ENCODE measurements around the gene AGFG2. TPM values are rescaled to one million over a fixed set of nuclear protein-coding genes. Genes with fewer than 3 reads are reported as not detected.

The AGFG2 gene
- total RNA-seq, 1 donor: 9.4 TPM

- no peaks in the 10 kb centered on the region for H3K27me3 ChIP-seq (ENCODE audit: insufficient read depth, low read length)
- H3K4me1 ChIP-seq (ENCODE audit: insufficient read depth, low read length): peaks cover 31% of the 10 kb centered on the region
- H2AFZ ChIP-seq (ENCODE audit: low read length): peak within 1 kb of the TSS; percentile 97
- peak within 1 kb of the TSS; percentile 100 for H3K4me2 ChIP-seq (ENCODE audit: insufficient read depth, low read length)
- H3K4me3 ChIP-seq (ENCODE audit: insufficient read depth, low read length): peak within 1 kb of the TSS; percentile 91
- no peaks in the 10 kb centered on the region for H3K9me3 ChIP-seq (ENCODE audit: low read depth, low read length)
- peak within 1 kb of the TSS; percentile 77 for H3K27ac ChIP-seq (ENCODE audit: low read depth, low read length)
- H4K20me1 ChIP-seq (ENCODE audit: insufficient read depth, low read length): peaks cover 35% of the 10 kb centered on the region
- H3K36me3 ChIP-seq (ENCODE audit: insufficient read depth, low read length): peaks cover 20% of the 10 kb centered on the region
- peak; percentile 100 for DNase-seq (ENCODE audit: insufficient read length, low spot score, missing footprints)
- H3K79me2 ChIP-seq (ENCODE audit: insufficient read depth, low read length): peaks cover 44% of the 10 kb centered on the region
- no peak for TF ChIP-seq CTCF (IDR thresholded peaks at IDR 0.05; ENCODE audit: extremely low read depth, low read depth, low read length)
Observed at GRCh38 chr7:100585511-100586265, 46.7 kb downstream of the AGFG2 start, which contains the start of gene LRCH4. Gene LRCH4 (minus strand): TSS chr7:100586129. CDS start chr7:100586100, 29 bp downstream.

- peak; percentile 100 for DNase-seq (ENCODE audit: insufficient read length, low spot score, missing footprints)
- Histone ChIP-seq H3K27me3 (ENCODE audit: insufficient read depth, low read length) (no peaks in the 10 kb centered on the region), H3K4me2 (ENCODE audit: insufficient read depth, low read length) (peak within 1 kb of the TSS; percentile 100), H3K36me3 (ENCODE audit: insufficient read depth, low read length) (peaks cover 13% of the 10 kb centered on the region), H2AFZ (ENCODE audit: low read length) (peak within 1 kb of the TSS; percentile 97), H3K4me3 (ENCODE audit: insufficient read depth, low read length) (peak within 1 kb of the TSS; percentile 91), H3K79me2 (ENCODE audit: insufficient read depth, low read length) (peaks cover 40% of the 10 kb centered on the region), H3K4me1 (ENCODE audit: insufficient read depth, low read length) (peaks cover 31% of the 10 kb centered on the region), H4K20me1 (ENCODE audit: insufficient read depth, low read length) (peaks cover 35% of the 10 kb centered on the region), H3K9me3 (ENCODE audit: low read depth, low read length) (no peaks in the 10 kb centered on the region), H3K27ac (ENCODE audit: low read depth, low read length) (peak within 1 kb of the TSS; percentile 77)
- no peak for TF ChIP-seq CTCF (IDR thresholded peaks at IDR 0.05; ENCODE audit: extremely low read depth, low read depth, low read length)
Observed at GRCh38 chr7:100586266-100587025, 47.4 kb downstream of the AGFG2 start, which contains the start of gene FBXO24. Gene FBXO24 (plus strand): TSS chr7:100586328. CDS start chr7:100586626, 298 bp downstream.

- H3K27ac ChIP-seq (ENCODE audit: low read depth, low read length): no peak overlapping the region
- no peak overlapping the region for H3K4me2 ChIP-seq (ENCODE audit: insufficient read depth, low read length)
- H3K36me3 ChIP-seq (ENCODE audit: insufficient read depth, low read length): no peaks in the 10 kb centered on the region
- H4K20me1 ChIP-seq (ENCODE audit: insufficient read depth, low read length): peaks cover 19% of the 10 kb centered on the region
- no peak overlapping the region for H2AFZ ChIP-seq (ENCODE audit: low read length)
- peak; percentile 88 for DNase-seq (ENCODE audit: insufficient read length, low spot score, missing footprints)
- no peak overlapping the region for H3K4me3 ChIP-seq (ENCODE audit: insufficient read depth, low read length)
- peak; percentile 36 for TF ChIP-seq CTCF (IDR thresholded peaks at IDR 0.05; ENCODE audit: extremely low read depth, low read depth, low read length)
- H3K9me3 ChIP-seq (ENCODE audit: low read depth, low read length): no peaks in the 10 kb centered on the region
- H3K79me2 ChIP-seq (ENCODE audit: insufficient read depth, low read length): peaks cover 22% of the 10 kb centered on the region
- H3K4me1 ChIP-seq (ENCODE audit: insufficient read depth, low read length): peaks cover 25% of the 10 kb centered on the region
- no peaks in the 10 kb centered on the region for H3K27me3 ChIP-seq (ENCODE audit: insufficient read depth, low read length)
Observed at GRCh38 chr7:100588438-100588837, 49.4 kb downstream of the AGFG2 start.
